Measurements from ENCODE around the gene ANKRD16.

GRCh38 chr10:5905854-5906507, 16.3 kb upstream of the ANKRD16 start:
- TF ChIP-seq EZH2 (IDR thresholded peaks at IDR 0.05; ENCODE audit: low read length, unreplicated experiment) (no peak), CTCF (conservative IDR thresholded peaks at IDR 0.05; ENCODE audit: low read depth, low read length) (no peak), EZH2phosphoT487 (IDR thresholded peaks at IDR 0.05; ENCODE audit: borderline replicate concordance, low read length) (no peak)

All from PC-3 (cell line).